GM23338 (cell line): ENCODE measurements around the gene ISG20.

Source experiments
- EZH2 ChIP-seq: fragments of 200-600 bp; sonication (generic); IDR thresholded peaks from one replicate; pipeline ENCODE4 v1.8.0; 2017; ENCODE audit warnings: antibody characterized with exemption, mild to moderate bottlenecking, low read depth; ENCODE audit not compliant: unreplicated experiment
- EZH2phosphoT487 ChIP-seq: fragments of 200-600 bp; sonication (generic); IDR thresholded peaks from one replicate; pipeline ENCODE4 v1.8.1; 2018; ENCODE audit warnings: antibody characterized with exemption; ENCODE audit not compliant: unreplicated experiment
- JUNB ChIP-seq: IDR thresholded peaks from one replicate; pipeline ENCODE4 v1.6.1; 2016; ENCODE audit warnings: antibody characterized with exemption; ENCODE audit not compliant: unreplicated experiment
- POLR2AphosphoS5 ChIP-seq: IDR thresholded peaks from 2 replicates; pipeline ENCODE4 v1.6.1; 2016; ENCODE audit warnings: antibody characterized with exemption, low read depth
- STAT1 ChIP-seq: IDR thresholded peaks from one replicate; pipeline ENCODE4 v1.6.1; 2016; ENCODE audit warnings: antibody characterized with exemption; ENCODE audit not compliant: unreplicated experiment
- TF ChIP-seq, protein P1 (sequence below), 2 experiments: fragments of 200-600 bp in 1 of 2; sonication (generic) in 1 of 2; conservative IDR thresholded peaks; 2 replicates each; pipeline versions ENCODE4 v1.5.1 to v1.6.1; 2016 to 2017; ENCODE audit warnings: antibody characterized with exemption in 2 of 2, low read depth in 2 of 2, mild to moderate bottlenecking in 2 of 2, moderate library complexity in 1 of 2

DNA sequence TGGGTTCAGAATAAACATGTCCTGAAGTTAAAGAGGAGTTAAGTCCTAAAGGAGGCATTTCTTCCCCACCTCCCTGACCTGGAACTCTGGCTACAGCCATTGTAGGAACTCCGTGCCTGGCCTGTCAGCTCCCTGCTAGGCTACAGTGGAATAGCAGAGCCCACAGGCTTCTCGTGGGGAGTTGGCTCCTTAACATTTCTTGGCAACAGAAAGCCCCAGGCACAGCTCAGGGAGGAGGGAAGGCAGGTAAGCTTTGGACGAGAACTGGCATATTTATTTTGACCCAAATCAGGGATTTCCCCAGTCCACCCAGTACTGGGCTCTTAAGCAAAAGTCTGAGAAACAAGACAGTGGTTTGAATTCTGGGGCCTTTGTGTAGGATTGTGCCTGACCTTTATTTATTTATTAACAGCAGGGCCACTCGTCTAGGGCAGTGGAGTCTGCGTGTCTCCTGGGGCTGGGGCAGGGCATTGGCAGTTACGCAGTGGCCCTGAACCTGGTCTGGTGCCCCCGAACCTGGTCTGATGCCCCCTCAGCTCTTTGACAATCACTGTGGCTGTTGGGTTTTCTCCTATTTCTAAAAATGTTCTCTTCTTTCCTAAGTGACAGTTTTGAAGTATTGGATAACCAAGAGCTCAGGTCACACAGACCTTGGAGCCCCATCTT is 7.9 kb upstream of the ISG20 start:
- TF ChIP-seq, protein P1, sequence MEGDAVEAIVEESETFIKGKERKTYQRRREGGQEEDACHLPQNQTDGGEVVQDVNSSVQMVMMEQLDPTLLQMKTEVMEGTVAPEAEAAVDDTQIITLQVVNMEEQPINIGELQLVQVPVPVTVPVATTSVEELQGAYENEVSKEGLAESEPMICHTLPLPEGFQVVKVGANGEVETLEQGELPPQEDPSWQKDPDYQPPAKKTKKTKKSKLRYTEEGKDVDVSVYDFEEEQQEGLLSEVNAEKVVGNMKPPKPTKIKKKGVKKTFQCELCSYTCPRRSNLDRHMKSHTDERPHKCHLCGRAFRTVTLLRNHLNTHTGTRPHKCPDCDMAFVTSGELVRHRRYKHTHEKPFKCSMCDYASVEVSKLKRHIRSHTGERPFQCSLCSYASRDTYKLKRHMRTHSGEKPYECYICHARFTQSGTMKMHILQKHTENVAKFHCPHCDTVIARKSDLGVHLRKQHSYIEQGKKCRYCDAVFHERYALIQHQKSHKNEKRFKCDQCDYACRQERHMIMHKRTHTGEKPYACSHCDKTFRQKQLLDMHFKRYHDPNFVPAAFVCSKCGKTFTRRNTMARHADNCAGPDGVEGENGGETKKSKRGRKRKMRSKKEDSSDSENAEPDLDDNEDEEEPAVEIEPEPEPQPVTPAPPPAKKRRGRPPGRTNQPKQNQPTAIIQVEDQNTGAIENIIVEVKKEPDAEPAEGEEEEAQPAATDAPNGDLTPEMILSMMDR (conservative IDR thresholded peaks at IDR 0.05; ENCODE audit: low read depth in 2 of 2), result no peak
- TF ChIP-seq STAT1 (no peak), EZH2 (no peak), EZH2phosphoT487 (no peak), POLR2AphosphoS5 (no peak), JUNB (no peak)
